Skeletal muscle tissue (tissue), 2 donors: ENCODE measurements around the gene PHF8. TPM values are rescaled to one million over a fixed set of nuclear protein-coding genes. Genes with fewer than 3 reads are reported as not detected.

Experiments
- small RNA-seq: library from RNA; depleted of rRNA; stranded (forward); fragments of <200 nt; gene quantifications from one replicate; pipeline ENCODE3, GENCODE V24; 2014
- total RNA-seq: library from RNA; depleted of rRNA; stranded (reverse); fragments of >200 nt; gene quantifications from one replicate; pipeline ENCODE4 v1.2.3, GENCODE V29; 2014

The PHF8 gene
- total RNA-seq, 1 donor from 2014 or later: 14.6 TPM

Small RNA genes within 50 kb of the gene (small RNA-seq; reads per million reads assigned to genes)
- gene RNA5SP505: 0.19 reads per million

Other genes with a start within 250 kb of the PHF8 start
- 6.3 TPM for gene FAM120C, start 138.8 kb upstream of the PHF8 start, total RNA-seq